Ovary (tissue), 9 donors: ENCODE results near the gene PCDH1. TPM values are rescaled to one million over a fixed set of nuclear protein-coding genes. Genes with fewer than 3 reads are reported as not detected.

ENCODE experiments used
- DNase-seq, 5 donors: peaks; one replicate each; pipeline ENCODE4 v3.0.0-alpha.2; 2019 to 2020
- H3K27ac ChIP-seq, 2 donors: fragments of 200-600 bp; one replicate each; pipeline versions ENCODE4 v1.5.1 to v1.8.0; 2019 to 2022
- H3K27me3 ChIP-seq: fragments of 200-600 bp; one replicate; pipeline ENCODE4 v1.8.0; 2022
- H3K36me3 ChIP-seq: fragments of 200-600 bp; sonication (generic); one replicate; pipeline ENCODE4 v1.5.1; 2019
- H3K4me1 ChIP-seq: one replicate; pipeline ENCODE4 v1.8.1; 2013; ENCODE audit warnings: mild to moderate bottlenecking, moderate library complexity; ENCODE audit not compliant: insufficient read depth
- H3K4me3 ChIP-seq: fragments of 200-600 bp; sonication (generic); one replicate; pipeline ENCODE4 v1.5.1; 2017
- H3K9me3 ChIP-seq, 2 donors: fragments of 200-600 bp in 1 of 2; sonication (generic) in 1 of 2; one replicate each; pipeline versions ENCODE4 v1.5.1 to v1.8.1; 2013 to 2019; ENCODE audit warnings: mild to moderate bottlenecking in 1 of 2, moderate library complexity in 1 of 2
- CTCF ChIP-seq, 3 donors: fragments of 450-650 bp in 2 of 3; fragments of 200-600 bp in 1 of 3; IDR thresholded peaks; one replicate each; pipeline versions ENCODE4 v1.5.1 to v1.8.0; 2016 to 2022; ENCODE audit warnings: antibody characterized with exemption in 3 of 3, mild to moderate bottlenecking in 1 of 3
- EP300 ChIP-seq: sonication (generic); formaldehyde crosslinking; IDR thresholded peaks from one replicate; pipeline ENCODE4 v1.6.1; 2017; ENCODE audit warnings: antibody characterized with exemption
- POLR2A ChIP-seq: fragments of 450-650 bp; IDR thresholded peaks from one replicate; pipeline ENCODE4 v1.6.1; 2017; ENCODE audit warnings: antibody characterized with exemption, mild to moderate bottlenecking, moderate library complexity
- whole genome bisulfite sequencing, 3 donors: extraction: QIAGEN DNeasy Blood & Tissue Kit in 1 of 3; methylation state at CpG; one replicate each; pipeline versions ENCODE4 v1.1.5 to v1.1.7; 2013 to 2017; 5-methylcytosine and 5-hydroxymethylcytosine counted together
- intact Hi-C, 4 donors: fragments of 100-400 bp; cut with DNase I; formaldehyde crosslinking; loops; one replicate each; pipeline versions ENCODE4 v1.11.0 to v1.15.1; 2022 to 2023
- polyA plus RNA-seq, 2 donors: library from polyadenylated mRNA; stranded (reverse); fragments of 200-250 nt in 1 of 2; fragments of 350-450 nt in 1 of 2; fragmentation: Illumina TruSeq in 1 of 2; extraction: RNeasy Lipid Tissue Mini Kit (QIAGEN cat#74804) in 1 of 2; gene quantifications; one replicate each; pipeline ENCODE4 v1.2.3, GENCODE V29; 2013 to 2014
- total RNA-seq, 7 donors: library from RNA; depleted of rRNA in 2 of 7; stranded (reverse); fragments of >200 nt in 2 of 7; fragmentation: NEBNext Ultra II Directional in 3 of 7; extraction: Animal tissue kit (Norgen Biotek cat#: 25700) in 3 of 7; gene quantifications; one replicate each; pipeline versions ENCODE4 v1.1.0 to v1.2.4, GENCODE V29; 2016 to 2023
- donor health status: DM: no; HTN: no; CAD: no; lungs with moderate emphysema.
- donor health status: DM: no; HTN: no; CAD: no.
- donor health status: Bipolar disorder and iron deficiency.
- donor health status: DM: yes; HTN: yes; CAD: no.
- donor health status: DM: no; HTN: no; CAD: no.
- donor health status: DM: yes; HTN: yes; CAD: no.

Gene PCDH1
- total and polyA plus RNA-seq, 9 donors, result 3.2 to 13.8 (median 7.0) TPM

DNA sequence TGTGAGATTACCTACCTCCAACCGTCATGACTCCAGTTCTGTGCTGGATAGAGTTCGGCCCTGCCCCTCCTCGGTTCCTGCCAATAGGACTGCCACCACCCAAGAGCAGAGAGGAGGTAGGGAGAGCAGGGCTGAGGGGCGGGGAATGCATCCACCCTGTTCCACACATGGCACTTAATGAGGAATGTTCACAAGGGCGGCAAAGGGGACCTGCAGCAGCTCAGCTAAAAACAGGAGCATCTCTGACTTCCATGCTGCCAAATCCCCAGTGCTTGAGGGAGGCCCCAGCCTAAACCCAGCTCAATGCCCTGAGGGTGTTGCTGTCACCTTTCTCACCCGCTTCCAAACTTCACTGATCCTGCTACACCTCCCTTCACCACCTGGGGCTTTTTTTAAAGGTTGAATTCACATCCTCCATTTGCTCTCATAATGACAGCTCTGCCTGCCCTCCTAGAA, 37.7 kb upstream of the PCDH1 start:
- Histone ChIP-seq H3K9me3 (no peaks in the 10 kb centered on the region), H3K4me3 (no peak overlapping the region), H3K27me3 (no peaks in the 10 kb centered on the region), H3K4me1 (peaks cover 2% of the 10 kb centered on the region), H3K36me3 (no peaks in the 10 kb centered on the region), H3K27ac (no peak overlapping the region)
- intact Hi-C loops, result no loop called here
- 71 to 76% (median 72%) methylated on average over 6 of the region's 6 CpGs for WGBS, 3 donors
- TF ChIP-seq EP300 (no peak), CTCF (IDR thresholded peaks at IDR 0.05) (no peak), POLR2A (no peak)
- no peak for DNase-seq

DNA sequence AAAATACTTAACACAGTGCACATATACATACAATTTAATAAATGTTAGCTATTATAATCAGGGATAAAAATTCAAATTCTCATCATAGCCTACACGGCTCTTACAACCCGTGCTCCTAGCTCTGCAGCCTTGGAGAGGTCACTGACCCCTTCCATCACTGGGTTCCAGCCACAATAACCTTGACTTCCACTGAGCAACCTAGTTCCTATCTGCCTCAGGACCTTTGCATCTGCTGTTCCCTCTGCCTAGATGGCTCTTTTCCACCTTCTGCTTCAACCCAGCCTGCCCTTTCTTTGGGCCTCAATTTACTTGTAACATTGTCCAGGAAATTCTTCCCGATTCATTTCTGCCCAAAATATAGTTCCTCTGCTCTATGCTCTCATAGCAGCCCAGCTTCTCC, 36.6 kb upstream of the PCDH1 start:
- intact Hi-C loops, result loop anchor here in 1 of 4 donors (5.0 kb wide), 1 partner anchor 1497 kb away; no protein-coding TSS in a partner anchor

DNA sequence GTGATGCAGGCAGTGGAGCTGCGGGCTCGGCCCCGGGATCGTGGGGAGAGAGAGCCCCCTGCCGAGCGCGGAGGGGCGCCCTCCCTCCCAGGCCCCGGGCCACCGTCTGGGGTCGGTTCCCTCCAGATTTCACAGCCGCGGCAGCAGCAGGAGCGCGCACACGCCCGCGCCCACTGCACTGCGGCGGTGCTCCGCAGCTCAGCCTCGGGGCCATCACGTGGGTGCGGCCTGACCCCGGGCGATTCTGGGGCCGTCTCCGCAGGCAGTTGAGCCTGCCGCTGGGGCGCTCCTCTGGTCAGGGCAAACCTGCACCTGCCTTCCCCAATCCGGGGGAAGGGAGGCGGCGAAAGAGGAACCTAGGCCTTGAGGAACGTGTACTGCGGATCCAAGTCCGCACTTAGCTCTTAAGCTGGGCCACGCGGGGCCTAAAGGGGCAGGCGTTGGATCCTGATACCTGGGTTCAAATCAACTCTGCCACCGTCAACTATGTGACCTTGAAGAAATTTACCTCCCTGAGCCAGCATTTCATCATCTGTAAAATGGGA, 36.1 kb upstream of the PCDH1 start:
- Histone ChIP-seq H3K27me3 (no peaks in the 10 kb centered on the region), H3K36me3 (no peaks in the 10 kb centered on the region), H3K4me1 (peaks cover 2% of the 10 kb centered on the region), H3K9me3 (no peaks in the 10 kb centered on the region), H3K4me3 (peak overlapping the region; percentile 31), H3K27ac (no peak overlapping the region)
- WGBS, 3 donors, result 8 to 16% (median 12%) methylated on average over 26 to 40 of the region's 40 CpGs
- peak in 3 of 5 donors; percentile 35 to 58 (median 42) for DNase-seq
- TF ChIP-seq POLR2A (no peak), EP300 (no peak), CTCF (IDR thresholded peaks at IDR 0.05) (no peak)
- intact Hi-C loops, result loop anchor here in 1 of 4 donors (5.0 kb wide), 1 partner anchor 1497 kb away; no protein-coding TSS in a partner anchor

More for the DNA sequence above, 36.6 kb upstream of the PCDH1 start:
- 84 to 94% (median 90%) methylated on average over 3 of the region's 3 CpGs for WGBS, 3 donors
- H3K9me3 ChIP-seq, result no peaks in the 10 kb centered on the region
- no peaks in the 10 kb centered on the region for H3K27me3 ChIP-seq
- H3K4me1 ChIP-seq, result peaks cover 2% of the 10 kb centered on the region
- no peaks in the 10 kb centered on the region for H3K36me3 ChIP-seq
- H3K27ac ChIP-seq, result no peak overlapping the region
- H3K4me3 ChIP-seq, result no peak overlapping the region
- no peak for DNase-seq
- no peak for TF ChIP-seq POLR2A
- TF ChIP-seq EP300, result no peak
- no peak for TF ChIP-seq CTCF (IDR thresholded peaks at IDR 0.05)

GRCh38 chr5:141913560-141914198, 35.5 kb upstream of the PCDH1 start:
- H3K27me3 ChIP-seq, result no peaks in the 10 kb centered on the region
- peaks cover 2% of the 10 kb centered on the region for H3K4me1 ChIP-seq
- H3K9me3 ChIP-seq, result no peaks in the 10 kb centered on the region
- no peak for DNase-seq
- no peaks in the 10 kb centered on the region for H3K36me3 ChIP-seq
- intact Hi-C loops, result loop anchor here in 1 of 4 donors (5.0 kb wide), 1 partner anchor 1496 kb away; no protein-coding TSS in a partner anchor
- WGBS, 3 donors, result 9 to 16% (median 9%) methylated on average over 16 of the region's 16 CpGs
- TF ChIP-seq CTCF (IDR thresholded peaks at IDR 0.05) (no peak), POLR2A (no peak), EP300 (no peak)
- no peak overlapping the region for H3K27ac ChIP-seq
- H3K4me3 ChIP-seq, result peak overlapping the region; percentile 31
